ENCODE results near the gene TYW1. TPM values are rescaled to one million over a fixed set of nuclear protein-coding genes. Genes with fewer than 3 reads are reported as not detected.
"Not testable (repeated sequence)": the region's sequence is repeated elsewhere in the genome, so short reads cannot be mapped to it uniquely, and the experiment has no call there.

The TYW1 gene
- total RNA-seq, 3 donors from 2014 or later, result 21.5 to 30.3 (median 26.3) TPM

GRCh38 chr7:67046819-67047218, 50.2 kb downstream of the TYW1 start:
- H3K4me1 Mint-ChIP-seq (ENCODE audit: low read depth), result peaks cover 14% of the 10 kb centered on the region
- H3K9me3 Mint-ChIP-seq; H3K27me3 Mint-ChIP-seq (ENCODE audit: low read depth); DNase-seq; H3K4me3 Mint-ChIP-seq; ATAC-seq: not testable (repeated sequence)
- H3K36me3 Mint-ChIP-seq (ENCODE audit: insufficient read depth), result peaks cover 34% of the 10 kb centered on the region

DNA sequence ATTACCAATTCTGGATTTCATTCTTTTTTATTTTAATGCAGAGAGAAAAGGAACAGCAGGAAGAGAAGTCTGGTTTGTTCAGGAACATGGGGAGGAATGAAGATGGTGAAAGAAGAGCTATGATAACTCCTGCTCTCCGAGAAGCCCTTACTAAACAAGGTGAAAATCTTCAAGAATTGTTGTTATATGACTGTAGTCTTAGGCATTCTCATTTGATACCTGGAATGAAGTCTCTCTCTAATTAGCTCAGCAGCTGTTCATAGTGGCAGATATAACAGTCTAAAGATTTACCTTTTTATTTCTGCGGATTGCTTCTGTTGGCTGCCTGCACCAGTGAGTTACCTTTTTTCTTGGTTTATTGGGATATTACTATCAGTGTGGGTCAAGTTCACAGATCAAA, 53.3 kb downstream of the TYW1 start:
- H3K4me3 Mint-ChIP-seq; H3K9me3 Mint-ChIP-seq; DNase-seq; ATAC-seq; H3K27me3 Mint-ChIP-seq (ENCODE audit: low read depth): not testable (repeated sequence)
- Mint-ChIP-seq H3K36me3 (ENCODE audit: insufficient read depth) (peaks cover 51% of the 10 kb centered on the region), H3K4me1 (ENCODE audit: low read depth) (peaks cover 19% of the 10 kb centered on the region)

DNA sequence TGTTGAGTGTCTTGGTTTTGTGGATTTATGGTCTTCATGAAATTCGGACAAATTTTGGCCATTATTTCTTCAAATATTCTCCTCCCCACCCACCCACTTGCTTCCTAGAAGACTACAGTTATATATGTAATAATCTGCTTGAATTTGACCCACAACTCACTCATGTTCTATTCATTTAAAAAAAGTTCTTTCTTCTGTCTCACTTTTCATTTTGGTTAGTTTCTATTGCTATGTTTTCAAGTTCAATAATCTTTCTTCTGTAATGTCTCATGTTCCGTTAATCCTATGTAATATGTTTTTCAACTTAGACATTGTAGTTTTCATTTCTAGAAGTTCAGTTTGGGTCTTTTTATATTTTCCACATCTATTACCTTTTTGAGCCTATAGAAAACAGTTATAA, 55.5 kb downstream of the TYW1 start:
- peaks cover 12% of the 10 kb centered on the region for H3K4me1 Mint-ChIP-seq (ENCODE audit: low read depth)
- not testable (repeated sequence) for H3K27me3 Mint-ChIP-seq (ENCODE audit: low read depth); H3K9me3 Mint-ChIP-seq; H3K4me3 Mint-ChIP-seq; DNase-seq; ATAC-seq
- H3K36me3 Mint-ChIP-seq (ENCODE audit: insufficient read depth), result peaks cover 49% of the 10 kb centered on the region

GRCh38 chr7:67056683-67057082, 60.0 kb downstream of the TYW1 start:
- DNase-seq (no peak), ATAC-seq (no peak)
- peaks cover 7% of the 10 kb centered on the region for H3K9me3 Mint-ChIP-seq
- no peak overlapping the region for H3K4me3 Mint-ChIP-seq
- H3K27me3 Mint-ChIP-seq (ENCODE audit: low read depth), result no peaks in the 10 kb centered on the region
- H3K36me3 Mint-ChIP-seq (ENCODE audit: insufficient read depth), result peaks cover 45% of the 10 kb centered on the region
- H3K4me1 Mint-ChIP-seq (ENCODE audit: low read depth), result peaks cover 4% of the 10 kb centered on the region

- peaks cover 45% of the 10 kb centered on the region for H3K36me3 Mint-ChIP-seq (ENCODE audit: insufficient read depth)
Observed at GRCh38 chr7:67061321-67061720, 64.7 kb downstream of the TYW1 start.

DNA sequence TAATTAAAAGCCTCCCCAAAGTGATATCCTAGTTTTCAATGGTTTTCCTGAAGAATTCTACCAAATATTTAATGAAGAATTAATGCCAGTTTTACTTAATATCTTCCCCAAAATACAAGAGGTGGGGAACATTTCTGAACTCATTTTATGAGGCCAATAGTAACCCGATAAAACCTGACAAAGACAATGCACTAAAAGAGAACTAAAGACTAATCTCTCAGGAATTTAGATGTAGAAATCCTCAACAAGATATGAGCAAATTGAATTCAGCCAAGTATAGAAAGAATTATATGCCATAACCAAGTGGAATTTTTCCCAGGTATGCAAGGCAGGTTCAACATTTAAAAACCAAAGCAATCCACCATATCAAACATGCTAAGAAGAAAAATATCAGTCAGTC, 66.2 kb downstream of the TYW1 start:
- ATAC-seq; H3K27me3 Mint-ChIP-seq (ENCODE audit: low read depth); H3K4me1 Mint-ChIP-seq (ENCODE audit: low read depth); H3K9me3 Mint-ChIP-seq; H3K4me3 Mint-ChIP-seq; DNase-seq: not testable (repeated sequence)
- H3K36me3 Mint-ChIP-seq (ENCODE audit: insufficient read depth), result peaks cover 52% of the 10 kb centered on the region

More at GRCh38 chr7:67061321-67061720, 64.7 kb downstream of the TYW1 start:
- H3K4me1 Mint-ChIP-seq (ENCODE audit: low read depth); DNase-seq; H3K9me3 Mint-ChIP-seq; H3K27me3 Mint-ChIP-seq (ENCODE audit: low read depth); H3K4me3 Mint-ChIP-seq; ATAC-seq: not testable (repeated sequence)

- not testable (repeated sequence) for H3K27me3 Mint-ChIP-seq (ENCODE audit: low read depth); DNase-seq; H3K4me3 Mint-ChIP-seq; H3K4me1 Mint-ChIP-seq (ENCODE audit: low read depth)
- Mint-ChIP-seq H3K36me3 (ENCODE audit: insufficient read depth) (peaks cover 62% of the 10 kb centered on the region), H3K9me3 (peaks cover 14% of the 10 kb centered on the region)
- ATAC-seq, result peak in 1 of 2 donors; percentile 21
Observed at GRCh38 chr7:67066950-67067622, 70.5 kb downstream of the TYW1 start.

DNA sequence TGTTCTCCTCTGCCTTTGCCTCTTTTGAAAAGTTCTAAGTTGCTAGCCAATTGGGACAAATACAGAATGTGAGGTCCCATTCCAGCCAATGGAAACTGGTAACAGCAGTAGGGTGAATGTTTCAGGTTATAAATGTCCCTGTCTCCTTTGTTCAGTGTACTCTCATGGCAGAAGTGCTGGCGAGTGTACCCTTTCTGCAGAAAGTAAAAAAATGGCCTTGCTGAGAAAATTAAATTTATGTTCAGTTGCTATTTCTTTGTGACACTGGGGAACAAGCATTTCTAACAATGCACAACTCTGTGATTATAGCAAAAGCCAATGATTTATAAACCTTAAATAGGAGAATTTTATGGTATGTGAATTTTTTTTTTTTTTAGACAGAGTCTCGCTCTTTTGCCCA, 79.5 kb downstream of the TYW1 start:
- not testable (repeated sequence) for ATAC-seq; H3K27me3 Mint-ChIP-seq (ENCODE audit: low read depth); DNase-seq; H3K4me3 Mint-ChIP-seq; H3K4me1 Mint-ChIP-seq (ENCODE audit: low read depth)
- H3K36me3 Mint-ChIP-seq (ENCODE audit: insufficient read depth), result peaks cover 58% of the 10 kb centered on the region
- H3K9me3 Mint-ChIP-seq, result peaks cover 38% of the 10 kb centered on the region

- H3K4me3 Mint-ChIP-seq; DNase-seq; ATAC-seq; H3K27me3 Mint-ChIP-seq (ENCODE audit: low read depth): not testable (repeated sequence)
- Mint-ChIP-seq H3K9me3 (peaks cover 21% of the 10 kb centered on the region), H3K36me3 (ENCODE audit: insufficient read depth) (peaks cover 65% of the 10 kb centered on the region), H3K4me1 (ENCODE audit: low read depth) (peaks cover 10% of the 10 kb centered on the region)
Observed at GRCh38 chr7:67082880-67083279, 86.2 kb downstream of the TYW1 start.

DNA sequence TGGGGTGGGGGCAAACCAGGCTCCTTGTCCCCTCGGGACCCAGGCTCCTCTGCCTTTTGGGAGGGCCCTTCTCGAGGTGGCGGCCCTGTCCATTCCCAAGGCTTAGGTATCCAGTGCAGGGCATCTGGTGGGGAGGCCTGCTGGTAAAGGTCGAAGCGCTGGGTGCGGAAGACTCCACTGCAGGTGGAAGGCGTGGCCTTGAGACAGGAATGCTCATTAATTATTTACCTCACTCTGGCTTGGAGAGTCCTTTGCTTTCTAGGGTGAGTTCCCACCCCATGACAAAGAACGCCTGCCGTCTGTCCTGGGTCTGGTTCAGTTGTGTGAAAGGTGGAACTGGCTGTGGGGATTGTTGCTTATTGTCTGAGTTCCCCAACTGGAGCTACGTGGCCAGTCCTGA, 92.6 kb downstream of the TYW1 start:
- H3K9me3 Mint-ChIP-seq; H3K27me3 Mint-ChIP-seq (ENCODE audit: low read depth); H3K4me1 Mint-ChIP-seq (ENCODE audit: low read depth); DNase-seq; H3K4me3 Mint-ChIP-seq; ATAC-seq: not testable (repeated sequence)
- peaks cover 34% of the 10 kb centered on the region for H3K36me3 Mint-ChIP-seq (ENCODE audit: insufficient read depth)

DNA sequence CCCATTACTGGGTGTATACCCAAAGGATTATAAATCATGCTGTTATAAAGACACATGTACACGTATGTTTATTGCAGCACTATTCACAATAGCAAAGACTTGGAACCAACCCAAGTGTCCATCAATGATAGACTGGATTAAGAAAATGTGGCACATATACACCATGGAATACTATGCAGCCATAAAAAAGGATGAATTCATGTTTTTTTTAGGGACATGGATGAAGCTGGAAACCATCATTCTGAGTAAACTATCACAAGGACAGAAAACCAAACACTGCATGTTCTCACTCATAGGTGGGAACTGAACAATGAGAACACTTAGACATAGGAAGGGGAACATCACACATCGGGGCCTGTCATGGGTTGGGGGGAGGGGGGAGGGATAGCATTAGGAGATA, 94.4 kb downstream of the TYW1 start:
- DNase-seq; H3K27me3 Mint-ChIP-seq (ENCODE audit: low read depth); ATAC-seq; H3K4me3 Mint-ChIP-seq; H3K9me3 Mint-ChIP-seq; H3K4me1 Mint-ChIP-seq (ENCODE audit: low read depth): not testable (repeated sequence)
- H3K36me3 Mint-ChIP-seq (ENCODE audit: insufficient read depth), result peaks cover 30% of the 10 kb centered on the region

DNA sequence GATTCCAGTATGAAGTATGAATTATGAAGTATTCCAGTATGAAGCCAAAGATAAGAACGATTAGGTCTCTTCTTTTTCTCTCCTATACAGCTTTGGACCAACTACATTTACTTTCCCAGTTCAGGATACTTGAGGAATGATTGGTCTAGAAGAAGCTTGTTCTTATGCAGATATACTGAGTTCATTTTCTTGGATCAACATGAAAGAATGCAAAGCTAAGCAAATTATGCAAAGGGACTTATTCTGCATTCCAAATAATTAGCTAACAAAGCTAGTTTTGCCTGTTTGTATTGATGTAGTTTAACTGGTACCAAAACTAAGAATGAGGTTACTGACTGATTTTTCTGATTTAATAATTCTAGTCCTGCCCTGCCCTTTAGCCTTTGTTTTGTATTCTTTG, 101.4 kb downstream of the TYW1 start:
- H3K27me3 Mint-ChIP-seq (ENCODE audit: low read depth); H3K4me3 Mint-ChIP-seq; ATAC-seq; H3K4me1 Mint-ChIP-seq (ENCODE audit: low read depth); H3K9me3 Mint-ChIP-seq; DNase-seq: not testable (repeated sequence)
- peaks cover 41% of the 10 kb centered on the region for H3K36me3 Mint-ChIP-seq (ENCODE audit: insufficient read depth)

- not testable (repeated sequence) for H3K9me3 Mint-ChIP-seq
Observed at GRCh38 chr7:67099406-67099805, 102.8 kb downstream of the TYW1 start.

GRCh38 chr7:67100038-67100437, 103.4 kb downstream of the TYW1 start:
- ATAC-seq; H3K27me3 Mint-ChIP-seq (ENCODE audit: low read depth); H3K4me3 Mint-ChIP-seq; H3K9me3 Mint-ChIP-seq; DNase-seq: not testable (repeated sequence)
- Mint-ChIP-seq H3K36me3 (ENCODE audit: insufficient read depth) (peaks cover 46% of the 10 kb centered on the region), H3K4me1 (ENCODE audit: low read depth) (peaks cover 13% of the 10 kb centered on the region)

More at GRCh38 chr7:67099406-67099805, 102.8 kb downstream of the TYW1 start:
- H3K4me3 Mint-ChIP-seq; DNase-seq; H3K27me3 Mint-ChIP-seq (ENCODE audit: low read depth); H3K4me1 Mint-ChIP-seq (ENCODE audit: low read depth); ATAC-seq: not testable (repeated sequence)
- H3K36me3 Mint-ChIP-seq (ENCODE audit: insufficient read depth), result peaks cover 48% of the 10 kb centered on the region

DNA sequence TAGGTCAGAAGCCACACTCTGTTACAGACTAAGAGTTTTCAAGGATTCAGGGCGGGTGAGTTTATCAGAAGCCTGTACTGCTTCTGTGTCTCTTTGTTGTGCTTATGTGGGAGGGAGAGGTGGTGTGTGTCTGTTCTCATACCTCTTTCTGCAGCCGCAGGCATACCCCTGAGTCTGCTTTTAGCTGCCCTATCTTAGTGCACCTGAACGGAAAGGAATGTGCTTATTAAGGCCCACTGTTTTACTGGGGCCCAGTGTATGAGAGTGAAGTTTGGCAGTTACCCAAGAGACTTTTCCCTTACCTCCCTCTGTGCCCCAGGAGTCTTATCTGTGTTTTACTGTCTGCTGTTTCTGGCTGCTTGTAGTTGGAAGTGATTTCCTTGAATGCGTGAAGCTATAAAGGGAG, 104.3 kb downstream of the TYW1 start:
- ATAC-seq, result no peak

More for the DNA sequence above, 104.3 kb downstream of the TYW1 start:
- Mint-ChIP-seq H3K27me3 (ENCODE audit: low read depth) (no peaks in the 10 kb centered on the region), H3K9me3 (peaks cover 3% of the 10 kb centered on the region), H3K4me3 (no peak overlapping the region), H3K36me3 (ENCODE audit: insufficient read depth) (peaks cover 49% of the 10 kb centered on the region), H3K4me1 (ENCODE audit: low read depth) (peaks cover 19% of the 10 kb centered on the region)
- no peak for DNase-seq

Data from activated T-cell treated with anti-CD3 and anti-CD28 coated beads, Interleukin-2, amount 50 U/mL, for 4 hours (primary cell).